HG03520 (cell line): Measurements from ENCODE around the gene SMS.
"Not testable (repeated sequence)": the region's sequence is repeated elsewhere in the genome, so short reads cannot be mapped to it uniquely, and the experiment has no call there.

ENCODE experiments used
- ATAC-seq: cut with Tn5 transposase; IDR thresholded peaks from one replicate; pipeline ENCODE4 v1.9.1; 2021; ENCODE audit warnings: mild to moderate bottlenecking, moderate library complexity; ENCODE audit not compliant: unreplicated experiment

The SMS gene

DNA sequence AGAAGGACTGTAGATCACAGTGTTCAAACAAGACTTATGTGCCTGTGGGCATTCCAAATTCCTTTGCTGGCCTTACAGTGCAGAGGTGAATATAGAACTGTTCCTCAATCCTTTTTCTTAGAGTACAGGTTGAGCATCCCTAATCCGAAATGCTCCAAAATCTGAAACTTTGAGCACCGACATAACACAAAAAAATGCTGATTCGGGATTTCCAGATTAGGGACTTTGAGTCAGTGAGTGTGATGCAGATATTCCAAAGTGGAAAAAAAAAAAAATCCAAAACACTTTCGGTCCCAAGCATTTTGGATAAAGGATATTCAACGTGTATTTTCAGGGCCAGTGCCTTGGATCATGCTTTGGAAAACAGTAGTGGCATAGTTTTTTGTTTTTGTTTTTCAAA lies 9.2 kb downstream of the SMS start:
- no peak for ATAC-seq

DNA sequence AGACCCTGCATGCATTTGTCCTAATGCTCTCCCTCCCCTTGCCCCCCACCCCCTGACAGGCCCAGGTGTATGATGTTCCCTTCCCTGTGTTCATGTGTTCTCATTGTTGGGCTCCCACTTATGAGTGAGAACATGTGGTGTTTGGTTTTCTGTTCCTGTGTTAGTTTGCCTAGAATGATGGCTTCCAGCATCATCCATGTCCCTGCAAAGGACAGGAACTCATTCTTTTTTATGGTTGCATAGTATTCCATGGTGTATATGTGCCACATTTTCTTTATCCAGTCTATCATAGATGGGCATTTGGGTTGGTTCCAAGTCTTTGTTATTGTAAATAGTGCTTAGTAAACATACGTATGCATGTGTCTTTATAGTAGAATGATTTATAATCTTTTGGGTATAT lies 10.0 kb downstream of the SMS start:
- not testable (repeated sequence) for ATAC-seq

GRCh38 chrX:21952624-21953023 lies 12.1 kb downstream of the SMS start:
- ATAC-seq, result no peak

DNA sequence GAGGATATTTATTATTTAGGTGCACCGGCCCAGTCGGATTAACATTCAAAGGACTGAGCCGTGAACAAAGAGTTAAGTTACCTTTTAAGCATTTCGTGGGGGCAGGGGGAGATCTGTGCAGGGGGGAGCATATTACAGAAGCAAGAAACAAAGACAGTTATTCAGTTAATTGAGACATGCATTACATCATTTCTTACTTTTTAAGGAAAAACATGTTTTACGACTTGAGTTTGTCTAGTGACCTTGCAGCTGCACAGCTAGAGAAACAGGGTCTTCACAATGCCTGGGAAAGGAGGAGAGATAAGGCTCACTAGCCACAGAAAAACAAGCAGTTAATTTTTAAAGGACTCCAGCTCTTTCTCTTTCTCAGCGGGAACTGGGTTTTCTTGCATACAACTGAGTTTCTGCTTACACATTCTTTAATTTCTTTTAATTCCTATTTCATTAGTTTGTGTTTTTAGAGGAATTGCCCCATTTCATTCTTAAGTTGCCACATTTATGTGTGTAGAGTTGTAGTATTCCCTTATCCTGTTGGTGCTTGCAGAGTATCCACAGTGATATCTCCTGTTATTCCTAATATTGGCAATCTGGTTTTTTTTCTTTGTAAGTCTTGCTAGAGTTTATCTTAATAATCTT lies 12.8 kb downstream of the SMS start:
- not testable (repeated sequence) for ATAC-seq

- no peak for ATAC-seq
Measured at GRCh38 chrX:21955403-21956189, 15.1 kb downstream of the SMS start.

DNA sequence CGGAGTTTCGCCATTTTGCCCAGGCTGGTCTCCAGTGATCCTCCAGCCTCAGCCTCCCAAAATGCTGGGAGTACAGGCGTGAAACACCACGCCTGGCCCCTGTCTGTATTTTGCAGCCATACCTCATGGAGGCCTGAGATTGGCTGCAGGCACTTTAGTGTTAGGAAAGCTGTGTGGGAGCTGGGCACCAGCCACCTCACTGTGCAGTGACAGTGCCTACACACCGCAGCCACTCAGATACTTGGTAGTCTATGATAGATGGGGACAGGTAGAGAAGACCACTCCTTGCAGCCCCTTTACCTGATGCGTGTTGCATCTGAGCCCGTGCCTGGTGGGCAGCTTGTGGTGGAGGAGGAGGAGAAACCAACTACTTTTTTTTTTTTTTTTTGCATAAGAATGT lies 16.3 kb downstream of the SMS start:
- ATAC-seq, result no peak

GRCh38 chrX:21958187-21958586 lies 17.7 kb downstream of the SMS start:
- ATAC-seq, result no peak

- no peak for ATAC-seq
Measured at GRCh38 chrX:21958916-21959315, 18.4 kb downstream of the SMS start.

DNA sequence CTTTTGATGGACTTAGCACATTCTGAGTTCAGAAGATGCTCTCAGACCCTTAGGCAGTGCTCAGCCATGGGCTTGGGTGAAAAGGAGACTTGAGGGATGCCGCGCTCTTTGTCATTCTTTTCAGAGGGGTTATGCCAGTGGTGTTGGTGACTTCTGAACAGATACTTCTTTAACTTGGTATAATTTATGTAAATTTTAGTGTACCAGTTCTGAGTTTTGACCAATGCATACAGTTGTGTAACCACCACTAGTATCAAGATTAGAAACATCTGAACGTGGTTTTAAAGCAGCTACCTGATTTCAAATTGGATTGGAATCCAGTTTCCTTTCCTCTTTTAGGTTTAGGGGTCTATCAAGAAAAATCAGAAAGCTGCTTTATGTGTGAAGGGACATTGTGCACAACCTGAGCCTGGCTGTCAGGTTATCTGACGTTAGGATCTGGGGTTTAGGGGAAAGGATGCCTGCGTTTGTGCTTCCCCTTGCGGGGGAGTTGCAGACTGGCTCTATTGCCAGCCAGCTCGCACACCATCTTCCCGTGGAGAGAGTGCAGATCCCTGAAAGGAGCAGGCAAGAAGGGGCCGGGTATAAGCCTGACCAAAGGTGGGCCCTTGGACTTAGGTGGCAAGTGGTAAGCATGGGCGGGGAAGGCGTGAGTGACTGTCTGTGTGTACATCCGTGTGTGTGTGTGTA lies 19.0 kb downstream of the SMS start:
- ATAC-seq, result no peak

- ATAC-seq, result no peak
Measured at GRCh38 chrX:21960569-21961541, 20.3 kb downstream of the SMS start.

DNA sequence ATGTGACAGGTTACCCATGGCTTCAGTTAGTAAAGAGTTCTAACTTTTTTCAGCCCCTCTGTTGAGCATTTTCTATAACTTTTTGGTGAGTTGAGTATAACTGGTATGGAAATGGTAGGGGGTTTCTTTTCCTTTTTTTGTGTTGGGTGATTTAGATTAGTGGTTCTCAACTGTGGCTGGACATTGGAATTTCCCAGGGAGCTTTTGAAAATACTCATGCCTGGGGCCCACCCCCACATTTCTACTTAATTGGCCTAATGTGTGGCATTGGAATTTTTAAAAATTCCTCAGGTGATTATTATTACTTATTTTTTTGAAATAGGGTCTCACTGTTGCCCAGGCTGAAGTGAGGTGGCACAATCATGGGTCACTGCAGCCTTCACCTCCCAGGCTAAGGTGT lies 21.9 kb downstream of the SMS start:
- no peak for ATAC-seq

GRCh38 chrX:21963269-21963668 lies 22.8 kb downstream of the SMS start:
- no peak for ATAC-seq

- no peak for ATAC-seq
Measured at GRCh38 chrX:21963731-21964405, 23.4 kb downstream of the SMS start.

DNA sequence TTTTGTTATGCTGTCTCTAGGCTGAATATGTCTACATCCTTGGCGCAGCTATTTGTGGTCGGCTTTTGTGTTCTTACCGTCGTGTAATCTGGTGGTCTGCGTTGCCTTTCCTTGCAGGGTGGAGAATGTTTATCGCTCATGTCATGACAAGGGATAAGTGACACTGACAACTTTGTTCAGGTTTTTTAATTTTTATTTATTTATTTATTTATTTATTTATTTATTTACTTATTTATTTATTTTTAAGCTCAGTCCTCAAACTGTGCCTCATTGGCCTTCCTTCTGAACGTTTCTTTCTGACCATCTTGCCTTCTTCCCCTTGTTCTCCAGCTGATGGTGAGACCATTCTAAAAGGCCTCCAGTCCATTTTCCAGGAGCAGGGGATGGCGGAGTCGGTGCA lies 26.4 kb downstream of the SMS start:
- ATAC-seq, result no peak

DNA sequence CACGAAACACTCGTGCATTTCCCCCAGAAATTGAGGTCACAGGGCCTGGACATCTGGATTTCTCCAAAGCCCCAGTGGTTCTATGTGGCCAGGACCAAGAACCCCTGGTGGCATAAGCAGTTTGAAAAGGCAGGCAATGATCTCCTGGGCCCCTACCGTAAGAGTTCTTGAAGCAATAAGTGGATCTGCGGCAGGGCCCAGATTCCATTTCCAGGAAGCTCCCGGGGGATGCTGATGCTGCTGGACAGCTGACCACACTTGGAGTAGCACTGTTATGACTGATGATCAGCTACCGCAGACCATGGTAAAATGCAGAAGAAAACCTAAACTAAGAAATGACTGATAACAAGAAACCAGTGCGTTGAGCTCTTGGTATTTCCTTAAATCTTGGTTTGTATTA lies 27.8 kb downstream of the SMS start:
- no peak for ATAC-seq

DNA sequence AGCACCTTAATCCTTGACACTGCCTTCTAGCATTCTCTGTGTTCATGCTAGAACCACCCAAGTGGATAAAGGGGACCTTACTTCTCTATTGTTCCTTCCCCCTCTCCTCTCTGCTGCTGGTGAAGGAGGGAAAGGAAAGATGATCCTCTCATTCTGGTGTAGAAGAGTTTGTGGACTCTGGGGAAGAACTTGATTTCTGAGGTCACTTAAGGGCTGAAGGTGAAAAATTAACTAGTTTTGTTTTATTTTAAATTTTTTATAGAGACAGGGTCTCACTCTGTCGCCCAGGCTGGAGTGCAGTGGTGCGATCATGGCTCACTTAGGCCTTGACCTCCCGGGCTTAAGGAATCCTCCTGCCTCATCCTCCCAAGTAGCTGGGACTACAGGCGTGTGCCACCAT lies 29.8 kb downstream of the SMS start:
- ATAC-seq, result no peak

GRCh38 chrX:21972046-21972445 lies 31.5 kb downstream of the SMS start:
- ATAC-seq, result no peak

DNA sequence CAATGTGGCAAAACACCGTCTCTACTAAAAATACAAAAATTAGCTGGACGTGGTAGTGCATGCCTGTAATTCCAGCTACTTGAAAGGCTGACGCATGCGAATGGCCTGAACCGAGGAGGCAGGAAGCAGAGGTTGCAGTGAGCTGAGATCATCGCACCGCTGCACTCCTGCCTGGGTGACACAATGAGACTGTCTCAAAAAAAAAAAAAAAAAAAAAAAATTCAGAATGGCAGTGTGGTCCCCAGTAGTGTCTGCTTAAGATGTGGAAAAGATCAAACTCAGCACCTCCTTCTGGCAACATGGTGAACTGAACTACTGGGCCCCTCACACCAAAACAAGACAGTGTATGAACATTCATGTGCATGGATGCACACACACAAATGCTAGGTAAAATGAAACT lies 32.2 kb downstream of the SMS start:
- ATAC-seq, result no peak

- ATAC-seq, result no peak
Measured at GRCh38 chrX:21973321-21974010, 33.0 kb downstream of the SMS start.

- peak; percentile 70 for ATAC-seq
Measured at GRCh38 chrX:21974011-21974385, 33.5 kb downstream of the SMS start.
